GM19324 (cell line): ENCODE results near the gene CSTA.
A peak's percentile ranks its signal among the peaks of the same experiment; 100 is the strongest.

Experiments
- ATAC-seq: cut with Tn5 transposase; IDR thresholded peaks from one replicate; pipeline ENCODE4 v1.9.1; 2021; ENCODE audit warnings: mild to moderate bottlenecking, moderate library complexity; ENCODE audit not compliant: unreplicated experiment, low FRiP score

CSTA gene

DNA sequence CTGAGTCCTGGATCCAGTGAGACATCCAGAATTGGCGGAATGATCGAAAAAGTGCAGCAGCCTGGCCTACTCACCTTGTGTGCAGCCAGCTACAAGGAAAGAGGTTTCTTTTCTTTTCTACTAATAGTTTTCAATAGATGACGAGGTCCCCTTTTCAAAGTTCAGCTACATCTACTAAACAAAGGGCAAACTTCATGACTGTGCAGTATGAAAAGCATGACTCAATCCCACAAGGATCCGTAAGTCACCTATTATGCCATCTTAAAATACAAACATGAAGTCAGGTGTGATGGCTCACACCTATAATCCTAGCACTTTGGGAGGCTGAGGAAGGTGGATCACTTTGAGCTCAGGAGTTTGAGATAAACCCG is 41.3 kb downstream of the CSTA start:
- ATAC-seq: no peak

DNA sequence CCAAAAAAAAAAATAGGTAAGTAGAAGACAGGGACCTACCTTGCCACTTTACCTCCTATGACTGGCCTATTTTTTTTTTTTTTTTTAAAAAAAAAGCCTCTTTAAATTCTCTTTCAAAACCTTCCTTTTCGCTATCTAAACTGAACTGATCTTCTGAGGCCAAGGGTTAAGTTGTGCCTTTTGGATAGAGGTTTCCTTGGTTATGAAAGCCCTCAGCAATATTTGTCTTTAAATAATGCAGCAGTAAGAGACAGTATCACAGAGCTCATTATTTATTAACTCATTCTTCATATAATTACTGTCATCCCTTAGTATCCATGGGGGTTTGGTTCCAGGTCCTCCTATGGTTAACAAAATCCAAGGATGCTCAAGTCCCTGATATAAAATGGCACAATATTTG is 49.0 kb downstream of the CSTA start:
- no peak for ATAC-seq

DNA sequence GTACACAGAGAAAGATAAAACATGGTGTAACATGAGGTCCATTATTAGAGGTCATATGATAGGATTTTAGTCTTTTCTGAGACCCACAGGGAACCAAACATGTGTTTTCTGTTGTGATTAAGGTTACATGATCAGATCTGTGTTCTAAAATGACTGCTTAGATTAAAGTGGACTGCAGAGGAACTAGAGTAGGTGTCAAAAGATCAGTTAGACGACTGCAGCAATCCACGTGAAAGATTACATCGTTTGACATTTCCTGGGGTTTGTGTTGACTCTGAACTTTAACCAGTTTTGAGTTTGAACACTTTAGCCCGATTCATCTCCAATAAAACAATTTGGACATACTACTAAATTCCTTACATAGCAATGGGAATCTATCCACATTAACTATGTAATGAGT is 52.9 kb downstream of the CSTA start:
- no peak for ATAC-seq

GRCh38 chr3:122382888-122383666 is 58.0 kb downstream of the CSTA start, which contains the start of gene MIX23:
Gene MIX23, minus strand, starts transcription at chr3:122383231. Its CDS starts 7 bp downstream, at chr3:122383224.
- ATAC-seq: peak; percentile 38

GRCh38 chr3:122383771-122384697 is 59.0 kb downstream of the CSTA start, which contains the start of gene FAM162A:
Gene FAM162A, plus strand, starts transcription at chr3:122384182. Its CDS starts 84 bp downstream, at chr3:122384266.
- ATAC-seq: peak; percentile 92

GRCh38 chr3:122387709-122388108 is 62.7 kb downstream of the CSTA start:
- ATAC-seq: no peak

- no peak for ATAC-seq
These were observed 64.1 kb downstream of the CSTA start for GRCh38 chr3:122389197-122389596.

- ATAC-seq: no peak
These were observed 64.8 kb downstream of the CSTA start for GRCh38 chr3:122389892-122390291.

GRCh38 chr3:122390665-122391064 is 65.6 kb downstream of the CSTA start:
- ATAC-seq: no peak
